Endothelial cell of umbilical vein (primary cell): ENCODE results near the gene RAB20. TPM values are rescaled to one million over a fixed set of nuclear protein-coding genes. Genes with fewer than 3 reads are reported as not detected.

Experiments used
- BruUV-seq: library from RNA; stranded (reverse); fragments of 400-500 nt; replicated peaks from 2 replicates; lab custom pipeline; 2021; lab: Mats Ljungman, UMichigan
- CTCF ChIA-PET: fragments of 300-600, 350-600 bp; sonication (Branson Sonifier 250); formaldehyde crosslinking; loops from one replicate; lab custom pipeline; 2021; ENCODE audit warnings: antibody characterized with exemption, inconsistent platforms; lab: Charles Lee
- POLR2A ChIA-PET: fragments of 300-600, 350-600 bp; sonication (Branson Sonifier 250); formaldehyde crosslinking; loops from one replicate; lab custom pipeline; 2021; ENCODE audit warnings: antibody characterized with exemption, inconsistent platforms; lab: Charles Lee
- DNase-seq: peaks from one replicate; pipeline ENCODE4 v3.0.0-alpha.2; 2011; ENCODE audit warnings: low read depth, low spot score
- FAIRE-seq: peaks from 2 replicates; lab custom pipeline; 2011; peaks lifted over from hg19 to GRCh38; lab: Jason Lieb, UNC
- H2AFZ ChIP-seq: 2 replicates; pipeline ENCODE4 v1.6.0; 2012; ENCODE audit warnings: low read depth, low read length, control low read depth, inconsistent platforms
- H3K27ac ChIP-seq: 2 replicates; pipeline ENCODE4 v1.5.1; 2011; ENCODE audit warnings: low read depth, mild to moderate bottlenecking, control low read depth, low read length, moderate library complexity; ENCODE audit not compliant: insufficient read depth
- H3K27me3 ChIP-seq, 2 experiments: 2 replicates each; pipeline versions ENCODE4 v1.6.0 to v1.6.1; 2011; ENCODE audit warnings: low read length in 2 of 2, mixed read lengths in 1 of 2; ENCODE audit not compliant: control insufficient read depth in 2 of 2, insufficient read depth in 2 of 2
- H3K36me3 ChIP-seq, 2 experiments: 2 replicates in 1 of 2; 3 replicates in 1 of 2; pipeline ENCODE4 v1.5.1; 2011; ENCODE audit warnings: low read length in 2 of 2, mild to moderate bottlenecking in 1 of 2, moderate library complexity in 1 of 2; ENCODE audit not compliant: control insufficient read depth in 2 of 2, insufficient read depth in 2 of 2; ENCODE audit errors: extremely low read depth in 1 of 2
- H3K4me1 ChIP-seq: 3 replicates; pipeline ENCODE4 v1.5.1; 2011; ENCODE audit warnings: mild to moderate bottlenecking, low read length; ENCODE audit not compliant: control insufficient read depth, insufficient read depth; ENCODE audit errors: extremely low read depth
- H3K4me2 ChIP-seq: 2 replicates; pipeline ENCODE4 v1.6.1; 2011; ENCODE audit warnings: low read length, control low read depth, mixed read lengths; ENCODE audit not compliant: insufficient read depth
- H3K4me3 ChIP-seq, 3 experiments: fragments of 200-600 bp in 1 of 3; sonication (generic), shearing (Covaris generic) in 1 of 3; replicated peaks in 1 of 3; 2 replicates each; pipeline ENCODE4 v1.5.1; 2011 to 2016; ENCODE audit warnings: control low read depth in 3 of 3, low read length in 3 of 3, mild to moderate bottlenecking in 2 of 3, inconsistent platforms in 1 of 3, low read depth in 1 of 3, moderate library complexity in 1 of 3; ENCODE audit not compliant: insufficient read depth in 1 of 3
- H3K79me2 ChIP-seq: 2 replicates; pipeline ENCODE4 v1.6.0; 2012; ENCODE audit warnings: low read length, inconsistent platforms; ENCODE audit not compliant: control insufficient read depth, insufficient read depth
- H3K9ac ChIP-seq: replicated peaks from 2 replicates; pipeline ENCODE3; 2011; ENCODE audit warnings: low read length, control low read depth; ENCODE audit not compliant: insufficient read depth; ENCODE audit errors: extremely low read depth
- H3K9me1 ChIP-seq: replicated peaks from 3 replicates; pipeline ENCODE4 v1.6.0; 2011; ENCODE audit warnings: mild to moderate bottlenecking, low read length; ENCODE audit not compliant: control insufficient read depth, insufficient read depth; ENCODE audit errors: extremely low read depth
- H3K9me3 ChIP-seq: replicated peaks from 2 replicates; pipeline ENCODE4 v1.5.1; 2012; ENCODE audit warnings: low read length, inconsistent platforms; ENCODE audit not compliant: control insufficient read depth, insufficient read depth
- H4K20me1 ChIP-seq: replicated peaks from 2 replicates; pipeline ENCODE3; 2011; ENCODE audit warnings: mild to moderate bottlenecking, low read length; ENCODE audit not compliant: control insufficient read depth, insufficient read depth; ENCODE audit errors: extremely low read depth
- EZH2 ChIP-seq: IDR thresholded peaks from 2 replicates; pipeline ENCODE4 v1.6.1; 2012; ENCODE audit warnings: borderline replicate concordance, low read depth, mild to moderate bottlenecking, moderate library complexity, low read length, inconsistent platforms; ENCODE audit not compliant: severe bottlenecking
- FOS ChIP-seq: IDR thresholded peaks from 2 replicates; pipeline ENCODE4 v1.6.1; 2011; ENCODE audit warnings: mild to moderate bottlenecking, low read length, moderate library complexity, borderline replicate concordance; ENCODE audit not compliant: insufficient read depth
- GATA2 ChIP-seq: IDR thresholded peaks from 2 replicates; pipeline ENCODE4 v1.7.0; 2011; ENCODE audit warnings: low read depth, mild to moderate bottlenecking, moderate library complexity, mixed read lengths, low read length; ENCODE audit not compliant: insufficient read length, insufficient read depth
- JUN ChIP-seq: IDR thresholded peaks from 2 replicates; pipeline ENCODE4 v1.6.1; 2011; ENCODE audit warnings: borderline replicate concordance, low read depth; ENCODE audit not compliant: insufficient read length, insufficient read depth
- MYC ChIP-seq: IDR thresholded peaks from one replicate; pipeline ENCODE4 v1.6.1; 2011; ENCODE audit warnings: mild to moderate bottlenecking, low read depth, low read length
- POLR2A ChIP-seq: IDR thresholded peaks from 2 replicates; pipeline ENCODE4 v1.6.1; 2012; ENCODE audit warnings: low read depth, mild to moderate bottlenecking, control low read depth, low read length
- POLR2AphosphoS5 ChIP-seq: IDR thresholded peaks from 2 replicates; pipeline ENCODE4 v1.6.1; 2012; ENCODE audit warnings: low read depth, mild to moderate bottlenecking, control low read depth, low read length, moderate library complexity; ENCODE audit not compliant: insufficient read depth
- dilution Hi-C: fragments of 300-500 bp; cut with MboI; formaldehyde crosslinking; loops from one replicate; pipeline ENCODE4 v1.15.0; 2019; ENCODE audit warnings: low sequenced_read_pairs; ENCODE audit not compliant: extremely low pct_ligation_motif_present
- intact Hi-C: fragments of 100-400 bp; cut with micrococcal nuclease; formaldehyde crosslinking; loops from one replicate; pipeline ENCODE4 v1.10.0; 2022
- polyA plus RNA-seq, 4 experiments: library from polyadenylated mRNA; depleted of rRNA in 3 of 4; stranded (reverse) in 3 of 4; unstranded in 1 of 4; fragments of >200 nt; gene quantifications; 2 replicates each; pipeline versions ENCODE4 v1.2.1 to v1.2.3, GENCODE V29; 2011 to 2012; ENCODE audit warnings: missing spikeins in 1 of 4
- total RNA-seq: library from RNA; stranded (reverse); gene quantifications from 2 replicates; pipeline ENCODE4 v1.2.3, GENCODE V29; 2021
- TF ChIP-seq, protein P1 (sequence below), 2 donors: IDR thresholded peaks; 1 replicate in 1 of 2; 2 replicates in 1 of 2; pipeline ENCODE4 v1.5.1; 2011; ENCODE audit warnings: low read length in 2 of 2, mild to moderate bottlenecking in 2 of 2, moderate library complexity in 2 of 2, control low read depth in 1 of 2, inconsistent platforms in 1 of 2, low read depth in 1 of 2; ENCODE audit not compliant: insufficient read depth in 1 of 2; ENCODE audit errors: extremely low read depth in 1 of 2
- TF ChIP-seq, protein P2 (sequence below): IDR thresholded peaks from 2 replicates; pipeline ENCODE4 v1.6.1; 2011; ENCODE audit not compliant: insufficient read depth, insufficient read length

RAB20 gene
- total and polyA plus RNA-seq, 2 donors (not counting 3 experiments of a cell fraction or from before 2014, with no cell fraction given) = 1.3 to 1.7 TPM

DNA sequence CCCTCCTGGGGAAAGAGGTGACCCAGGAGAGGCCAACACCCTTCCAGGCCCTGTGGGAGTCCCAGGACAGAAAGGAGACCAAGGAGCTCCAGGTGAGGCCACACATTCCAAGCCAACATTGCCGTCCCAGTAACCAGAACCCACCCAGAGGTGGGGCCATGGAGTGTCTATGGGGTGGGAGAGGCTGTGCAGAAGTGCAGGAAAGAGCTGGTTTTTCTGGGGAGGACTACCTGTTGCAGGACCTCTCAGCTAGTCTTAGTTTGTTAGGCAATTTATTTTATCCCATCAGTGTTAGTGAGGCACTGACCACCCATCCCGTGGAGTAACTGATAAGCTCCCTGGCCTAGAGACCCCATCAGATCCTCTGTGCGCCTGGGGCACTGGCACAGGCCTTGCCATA, 66.1 kb downstream of the RAB20 start:
- peaks cover 4% of the 10 kb centered on the region for H3K4me1 ChIP-seq
- intact Hi-C loops (no loop called here), dilution Hi-C loops (no loop called here)
- H2AFZ ChIP-seq = no peak overlapping the region
- no peak overlapping the region for H3K4me2 ChIP-seq
- FAIRE-seq = no peak
- DNase-seq = no peak
- no peaks in the 10 kb centered on the region for H3K79me2 ChIP-seq
- H3K9me1 ChIP-seq = no peaks in the 10 kb centered on the region
- ChIA-PET CTCF (no interaction called here), POLR2A (no interaction called here)
- H3K27me3 ChIP-seq = no peaks in the 10 kb centered on the region
- no peak overlapping the region for H3K27ac ChIP-seq
- no peak overlapping the region for H3K9ac ChIP-seq
- peaks cover 37 to 58% of the 10 kb centered on the region in 2 experiments for H3K36me3 ChIP-seq
- no peaks in the 10 kb centered on the region for H3K9me3 ChIP-seq
- H3K4me3 ChIP-seq = no peak overlapping the region
- no peaks in the 10 kb centered on the region for H4K20me1 ChIP-seq
- no peak for TF ChIP-seq POLR2A
- TF ChIP-seq EZH2 = no peak
- no peak for TF ChIP-seq GATA2
- TF ChIP-seq MYC = no peak
- TF ChIP-seq, protein P1, sequence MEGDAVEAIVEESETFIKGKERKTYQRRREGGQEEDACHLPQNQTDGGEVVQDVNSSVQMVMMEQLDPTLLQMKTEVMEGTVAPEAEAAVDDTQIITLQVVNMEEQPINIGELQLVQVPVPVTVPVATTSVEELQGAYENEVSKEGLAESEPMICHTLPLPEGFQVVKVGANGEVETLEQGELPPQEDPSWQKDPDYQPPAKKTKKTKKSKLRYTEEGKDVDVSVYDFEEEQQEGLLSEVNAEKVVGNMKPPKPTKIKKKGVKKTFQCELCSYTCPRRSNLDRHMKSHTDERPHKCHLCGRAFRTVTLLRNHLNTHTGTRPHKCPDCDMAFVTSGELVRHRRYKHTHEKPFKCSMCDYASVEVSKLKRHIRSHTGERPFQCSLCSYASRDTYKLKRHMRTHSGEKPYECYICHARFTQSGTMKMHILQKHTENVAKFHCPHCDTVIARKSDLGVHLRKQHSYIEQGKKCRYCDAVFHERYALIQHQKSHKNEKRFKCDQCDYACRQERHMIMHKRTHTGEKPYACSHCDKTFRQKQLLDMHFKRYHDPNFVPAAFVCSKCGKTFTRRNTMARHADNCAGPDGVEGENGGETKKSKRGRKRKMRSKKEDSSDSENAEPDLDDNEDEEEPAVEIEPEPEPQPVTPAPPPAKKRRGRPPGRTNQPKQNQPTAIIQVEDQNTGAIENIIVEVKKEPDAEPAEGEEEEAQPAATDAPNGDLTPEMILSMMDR (IDR thresholded peaks at IDR 0.05; ENCODE audit: extremely low read depth in 1 of 2, insufficient read depth in 1 of 2, low read depth in 1 of 2, low read length in 2 of 2) = no peak
- no peak for TF ChIP-seq POLR2AphosphoS5
- TF ChIP-seq, protein P2, sequence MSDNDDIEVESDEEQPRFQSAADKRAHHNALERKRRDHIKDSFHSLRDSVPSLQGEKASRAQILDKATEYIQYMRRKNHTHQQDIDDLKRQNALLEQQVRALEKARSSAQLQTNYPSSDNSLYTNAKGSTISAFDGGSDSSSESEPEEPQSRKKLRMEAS = no peak
- TF ChIP-seq JUN = no peak
- no peak for TF ChIP-seq FOS
- no TSS peak for BruUV-seq
